IPS-20b (cell line): ENCODE data around the gene RALGPS1.

Experiments used
- H3K27ac ChIP-seq: one replicate; pipeline ENCODE4 v1.5.1; 2013; ENCODE audit warnings: low read length
- H3K27me3 ChIP-seq: 2 replicates; pipeline ENCODE4 v1.6.1; 2013; ENCODE audit warnings: mild to moderate bottlenecking, low read length, inconsistent platforms; ENCODE audit not compliant: insufficient read depth
- H3K36me3 ChIP-seq: 2 replicates; pipeline ENCODE4 v1.6.1; 2013; ENCODE audit warnings: low read depth, mild to moderate bottlenecking, inconsistent platforms, low read length, moderate library complexity; ENCODE audit not compliant: insufficient read depth
- H3K4me1 ChIP-seq: 2 replicates; pipeline ENCODE4 v1.6.1; 2013; ENCODE audit warnings: mild to moderate bottlenecking, control low read depth, inconsistent platforms, low read length, moderate library complexity; ENCODE audit not compliant: insufficient read depth
- H3K4me3 ChIP-seq: 2 replicates; pipeline ENCODE4 v1.5.1; 2013; ENCODE audit warnings: mild to moderate bottlenecking, low read length, inconsistent platforms
- H3K9ac ChIP-seq: 2 replicates; pipeline ENCODE4 v1.6.1; 2013; ENCODE audit warnings: low read depth, mild to moderate bottlenecking, inconsistent platforms, low read length, moderate library complexity
- H3K9me3 ChIP-seq: 2 replicates; pipeline ENCODE4 v1.6.1; 2013; ENCODE audit warnings: mild to moderate bottlenecking, low read depth, low read length, inconsistent platforms; ENCODE audit not compliant: insufficient read depth

RALGPS1 gene

DNA sequence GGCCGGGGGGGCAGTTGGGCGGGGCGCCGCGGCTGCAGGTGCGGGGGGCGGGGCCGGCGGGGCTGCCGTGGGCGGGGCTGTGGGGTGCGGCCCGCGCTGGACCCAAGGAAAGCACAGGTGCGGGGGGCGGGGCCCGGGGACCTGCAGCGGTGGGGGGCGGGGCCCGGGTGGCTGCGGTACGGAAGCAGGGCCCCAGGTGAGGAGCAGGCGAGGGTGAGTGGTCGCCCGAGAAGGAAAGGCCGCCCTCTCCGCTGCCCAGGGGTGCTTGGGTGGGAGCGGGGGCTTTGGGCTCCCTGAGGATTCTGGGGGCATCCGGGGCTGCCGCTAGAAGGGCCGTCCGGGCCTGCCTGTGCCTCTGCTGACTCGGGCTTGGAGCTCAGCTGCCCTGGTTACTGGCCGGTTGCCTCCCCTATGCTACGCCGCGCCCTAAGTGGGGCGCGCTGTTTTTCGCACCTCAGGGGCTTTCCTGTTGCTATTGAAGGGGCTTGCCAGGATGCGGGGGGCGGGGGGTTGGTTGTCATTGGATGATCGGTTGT is 767 bp downstream of the RALGPS1 start:
- Histone ChIP-seq H3K9me3 (no peaks in the 10 kb centered on the region), H3K4me1 (peaks cover 14% of the 10 kb centered on the region), H3K4me3 (peak overlapping the region; percentile 77), H3K9ac (peak overlapping the region; percentile 45; the same call in 1 of the 2 replicates), H3K36me3 (no peaks in the 10 kb centered on the region), H3K27me3 (peaks cover 38% of the 10 kb centered on the region), H3K27ac (no peak overlapping the region)

DNA sequence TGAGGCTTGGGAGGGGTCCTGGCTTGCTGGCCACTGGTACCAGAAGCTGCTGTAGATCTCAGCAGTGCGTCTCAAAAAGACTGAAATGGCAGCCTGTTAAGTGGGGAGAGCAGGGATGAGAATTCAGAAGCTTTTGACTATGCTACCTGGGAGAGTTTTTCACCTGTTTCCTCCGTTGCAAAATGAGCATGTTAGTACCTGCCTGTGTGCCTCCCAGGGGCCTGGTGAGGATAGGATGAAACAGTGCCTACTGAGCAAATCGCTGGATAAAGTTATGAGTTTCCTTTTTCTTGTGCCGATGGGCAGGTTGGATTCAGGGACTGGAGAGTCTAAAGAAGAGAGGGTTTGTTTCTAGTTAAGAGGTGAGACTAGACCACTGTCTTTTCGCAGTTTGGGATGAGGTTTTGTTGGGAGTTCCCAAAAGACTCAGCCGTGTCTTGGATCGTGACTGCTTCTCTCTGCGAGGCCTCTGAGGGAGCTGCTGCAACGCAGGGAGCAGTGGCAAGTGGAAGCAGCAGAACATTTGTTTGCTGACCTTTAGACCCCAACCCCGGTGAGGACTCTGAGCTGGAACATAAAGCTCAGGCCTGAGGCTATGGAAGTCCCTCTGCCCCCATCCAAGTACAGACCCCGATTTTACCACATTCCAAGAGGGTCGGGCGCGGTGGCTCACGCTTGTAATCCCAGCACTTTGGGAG is 1.4 kb downstream of the RALGPS1 start:
- Histone ChIP-seq H3K9me3 (no peaks in the 10 kb centered on the region), H3K4me3 (peak overlapping the region; percentile 77), H3K36me3 (no peaks in the 10 kb centered on the region), H3K27ac (no peak overlapping the region), H3K9ac (peak overlapping the region; percentile 45; the same call in 1 of the 2 replicates), H3K4me1 (peaks cover 14% of the 10 kb centered on the region), H3K27me3 (peaks cover 38% of the 10 kb centered on the region)

DNA sequence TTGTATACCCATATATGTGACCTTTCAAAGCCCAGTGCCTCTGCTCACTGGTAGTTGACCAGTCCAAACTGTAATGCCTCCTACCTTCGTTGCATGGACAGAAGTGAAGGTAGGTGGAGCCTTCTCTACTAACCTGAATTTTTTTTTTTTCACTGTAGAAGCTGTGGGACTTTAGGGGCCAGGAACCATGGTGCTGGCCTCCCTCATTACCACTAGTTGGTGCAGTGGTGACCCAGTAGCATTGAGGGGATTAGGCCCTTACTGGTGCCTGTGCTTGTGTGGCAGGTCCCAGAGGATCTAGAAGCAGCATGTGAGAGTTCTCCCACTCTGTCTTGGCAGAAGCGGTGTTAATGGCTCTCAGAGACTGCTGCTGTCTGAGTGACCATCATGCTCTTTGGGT is 2.3 kb downstream of the RALGPS1 start:
- no peak overlapping the region for H3K9ac ChIP-seq
- H3K27ac ChIP-seq: no peak overlapping the region
- no peaks in the 10 kb centered on the region for H3K9me3 ChIP-seq
- H3K4me3 ChIP-seq: 0 out of 2 replicates have a peak overlapping the region, but pooled peaks have one; percentile 6
- H3K36me3 ChIP-seq: no peaks in the 10 kb centered on the region
- H3K4me1 ChIP-seq: peaks cover 14% of the 10 kb centered on the region
- peaks cover 34% of the 10 kb centered on the region for H3K27me3 ChIP-seq

DNA sequence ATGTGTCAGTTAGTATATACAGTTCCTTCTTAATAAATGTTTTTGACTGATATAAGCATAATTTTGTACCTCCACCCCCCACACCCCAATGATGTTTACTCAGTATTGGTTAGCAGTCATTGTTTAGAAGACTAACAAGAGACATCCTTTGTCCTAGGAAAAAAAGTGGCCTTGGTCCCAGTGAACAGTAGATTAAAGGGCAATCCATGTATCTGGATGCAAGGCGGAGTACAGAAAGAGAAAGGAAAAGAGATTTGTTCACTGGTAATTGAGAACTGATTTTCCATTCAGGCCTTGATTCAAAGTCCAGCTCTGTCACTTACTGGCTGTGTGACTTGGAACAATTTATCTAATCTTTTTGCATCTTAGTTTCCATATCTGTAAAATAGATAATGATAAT is 4.6 kb downstream of the RALGPS1 start:
- Histone ChIP-seq H3K9ac (no peak overlapping the region), H3K27ac (no peak overlapping the region), H3K27me3 (peaks cover 12% of the 10 kb centered on the region), H3K9me3 (no peaks in the 10 kb centered on the region), H3K4me3 (no peak overlapping the region), H3K4me1 (peaks cover 14% of the 10 kb centered on the region; the same call in 1 of the 2 replicates), H3K36me3 (no peaks in the 10 kb centered on the region)

DNA sequence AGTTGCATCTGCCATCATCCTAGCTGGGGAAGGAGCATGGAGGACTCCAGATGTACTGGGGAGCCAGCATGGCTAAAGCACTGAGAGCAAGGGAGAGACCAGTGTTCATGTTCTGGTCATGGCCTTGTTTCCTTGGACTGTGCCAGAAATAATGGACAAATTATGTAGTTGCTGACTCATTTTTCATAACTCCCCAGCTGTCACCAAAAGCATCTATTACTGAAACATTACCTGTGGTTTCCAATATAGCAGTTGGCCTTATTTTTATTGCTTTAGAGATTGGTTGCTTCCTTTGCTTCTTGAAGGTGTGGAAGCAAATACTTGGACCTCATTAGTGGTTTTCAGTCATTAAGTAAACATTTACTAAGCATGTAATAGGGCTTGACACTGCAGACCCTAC is 11.3 kb downstream of the RALGPS1 start:
- no peak overlapping the region for H3K27ac ChIP-seq
- no peaks in the 10 kb centered on the region for H3K36me3 ChIP-seq
- no peak overlapping the region for H3K4me3 ChIP-seq
- no peaks in the 10 kb centered on the region; the same call in 1 of the 2 replicates for H3K4me1 ChIP-seq
- peaks cover 6% of the 10 kb centered on the region; the same call in 1 of the 2 replicates for H3K27me3 ChIP-seq
- no peak overlapping the region for H3K9ac ChIP-seq
- no peaks in the 10 kb centered on the region for H3K9me3 ChIP-seq

DNA sequence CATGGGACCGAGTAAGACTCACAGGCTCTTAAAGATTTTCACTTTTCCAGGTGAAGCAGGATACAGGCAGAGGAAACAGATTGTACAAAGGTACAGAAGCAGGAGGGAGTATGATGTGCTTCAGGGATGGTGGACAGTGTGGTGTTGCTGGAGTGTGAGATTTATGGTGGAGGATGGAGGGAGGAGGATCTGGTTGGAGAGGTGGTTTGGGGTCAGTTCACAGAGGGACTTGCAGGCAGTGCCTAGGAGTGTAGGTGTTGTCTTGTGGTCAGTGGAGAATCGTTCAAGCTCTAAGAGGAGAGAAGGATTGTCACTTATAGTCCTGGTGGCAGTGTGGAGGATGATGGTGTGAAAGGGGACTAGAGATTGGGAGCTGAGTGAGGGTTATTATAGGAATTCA is 11.8 kb downstream of the RALGPS1 start:
- H3K36me3 ChIP-seq: no peaks in the 10 kb centered on the region
- H3K9me3 ChIP-seq: no peaks in the 10 kb centered on the region
- H3K4me3 ChIP-seq: no peak overlapping the region
- no peaks in the 10 kb centered on the region; the same call in 1 of the 2 replicates for H3K4me1 ChIP-seq
- H3K27ac ChIP-seq: no peak overlapping the region
- H3K27me3 ChIP-seq: peaks cover 6% of the 10 kb centered on the region; the same call in 1 of the 2 replicates
- H3K9ac ChIP-seq: no peak overlapping the region

DNA sequence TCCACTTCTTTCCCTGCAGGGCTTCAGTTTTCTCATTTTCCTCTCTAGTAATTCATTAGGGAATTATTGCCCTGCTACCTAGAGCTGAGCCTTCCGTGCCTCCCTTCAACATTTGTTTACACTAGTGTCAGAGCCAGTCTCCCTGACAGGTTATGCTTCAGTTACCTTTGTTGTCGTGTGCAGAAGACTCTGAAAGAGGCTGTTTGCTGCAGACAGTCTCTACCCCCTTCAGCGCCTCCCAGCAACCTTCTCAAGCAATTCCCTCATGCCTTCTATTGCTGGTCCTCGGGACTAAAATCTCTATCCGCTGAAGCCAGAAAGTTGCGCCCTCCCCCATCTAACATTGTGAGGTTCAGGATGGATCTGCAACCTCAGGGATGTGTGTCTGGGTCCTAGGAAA is 12.8 kb downstream of the RALGPS1 start:
- Histone ChIP-seq H3K27ac (no peak overlapping the region), H3K9ac (no peak overlapping the region), H3K9me3 (no peaks in the 10 kb centered on the region), H3K36me3 (no peaks in the 10 kb centered on the region), H3K4me1 (no peaks in the 10 kb centered on the region; the same call in 1 of the 2 replicates), H3K27me3 (peaks cover 6% of the 10 kb centered on the region; the same call in 1 of the 2 replicates), H3K4me3 (no peak overlapping the region)

DNA sequence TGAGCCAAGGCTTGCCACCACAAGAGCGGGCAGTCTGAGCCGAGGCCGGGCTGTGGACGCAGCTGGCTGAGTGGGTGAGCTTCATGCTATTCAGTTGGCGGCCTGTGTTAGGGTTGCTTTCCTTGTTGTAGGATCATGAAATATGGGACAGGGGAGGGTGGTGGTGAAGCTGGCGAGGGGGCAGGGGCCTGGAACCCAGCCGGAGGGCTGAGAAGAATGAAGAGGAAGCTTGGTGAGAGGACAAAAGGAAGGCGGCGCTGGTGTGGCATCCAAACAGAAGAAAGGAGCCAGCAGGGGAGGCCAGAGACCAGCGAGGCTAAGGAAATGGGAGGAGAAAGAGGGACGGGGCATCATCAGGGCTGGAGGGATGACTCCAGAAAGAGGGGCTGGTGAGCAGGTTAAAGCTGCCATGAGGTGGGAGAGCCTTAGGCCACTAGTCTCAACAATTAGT is 18.3 kb downstream of the RALGPS1 start:
- H3K9ac ChIP-seq: no peak overlapping the region
- H3K27me3 ChIP-seq: no peaks in the 10 kb centered on the region
- no peak overlapping the region for H3K4me3 ChIP-seq
- H3K36me3 ChIP-seq: no peaks in the 10 kb centered on the region
- H3K9me3 ChIP-seq: no peaks in the 10 kb centered on the region
- H3K4me1 ChIP-seq: peaks cover 3% of the 10 kb centered on the region
- no peak overlapping the region for H3K27ac ChIP-seq

DNA sequence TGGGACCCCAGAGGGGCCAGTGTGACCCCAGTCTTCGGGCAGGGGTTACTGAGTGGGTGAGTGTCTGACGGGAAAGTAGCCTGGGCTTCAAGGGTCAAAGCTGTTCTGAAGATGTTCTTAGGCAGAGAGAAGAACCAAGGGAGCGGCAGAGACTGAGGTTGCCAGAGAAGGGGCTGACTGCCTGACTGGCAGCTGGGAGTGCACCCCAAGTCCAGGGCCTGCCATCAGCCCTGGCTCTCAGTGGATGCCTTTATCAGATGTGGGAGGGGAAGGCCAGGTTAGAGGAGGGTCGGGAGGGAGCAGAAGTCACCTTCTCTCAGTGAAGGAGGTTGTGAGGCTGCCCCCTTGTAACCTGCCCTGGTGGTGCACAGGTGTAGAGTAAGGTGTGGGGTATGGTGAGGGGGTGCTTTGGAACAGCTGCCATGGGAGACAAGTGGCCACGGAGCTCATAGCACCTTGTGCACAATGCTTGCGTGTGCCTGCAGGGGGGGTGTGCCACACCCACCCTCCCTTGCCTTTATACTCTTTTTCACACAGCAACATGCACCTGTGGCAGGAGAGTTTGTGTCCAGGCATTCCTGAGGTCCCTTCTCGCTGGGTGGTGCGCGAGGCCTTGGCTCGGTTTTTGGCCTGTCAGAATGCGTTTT is 18.9 kb downstream of the RALGPS1 start:
- Histone ChIP-seq H3K9ac (no peak overlapping the region), H3K27ac (no peak overlapping the region), H3K36me3 (no peaks in the 10 kb centered on the region), H3K4me3 (no peak overlapping the region), H3K27me3 (no peaks in the 10 kb centered on the region), H3K4me1 (peaks cover 3% of the 10 kb centered on the region; the same call in 1 of the 2 replicates), H3K9me3 (no peaks in the 10 kb centered on the region)

DNA sequence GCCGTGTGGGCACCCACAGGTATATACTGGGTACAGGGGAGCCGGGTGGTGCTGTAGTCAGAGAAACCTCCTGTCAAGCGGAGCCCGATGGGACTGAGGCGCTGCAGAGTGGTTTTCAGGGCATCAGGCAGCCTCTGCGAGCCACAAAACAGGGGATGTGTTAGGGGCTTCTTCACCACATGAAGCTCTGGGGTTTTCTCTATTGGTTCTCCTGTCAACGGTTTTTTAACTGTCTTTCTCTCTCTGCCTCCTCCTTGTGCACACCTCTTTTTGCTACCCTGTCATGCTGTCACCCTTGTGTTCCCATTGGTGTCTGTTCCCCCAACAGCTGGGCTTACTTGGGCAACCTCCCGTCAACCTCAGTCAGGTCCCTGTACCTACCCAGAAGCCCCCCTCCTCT is 19.9 kb downstream of the RALGPS1 start:
- Histone ChIP-seq H3K27me3 (no peaks in the 10 kb centered on the region), H3K36me3 (no peaks in the 10 kb centered on the region), H3K27ac (no peak overlapping the region), H3K9ac (no peak overlapping the region), H3K9me3 (no peaks in the 10 kb centered on the region), H3K4me3 (no peak overlapping the region), H3K4me1 (peaks cover 9% of the 10 kb centered on the region; the same call in 1 of the 2 replicates)

DNA sequence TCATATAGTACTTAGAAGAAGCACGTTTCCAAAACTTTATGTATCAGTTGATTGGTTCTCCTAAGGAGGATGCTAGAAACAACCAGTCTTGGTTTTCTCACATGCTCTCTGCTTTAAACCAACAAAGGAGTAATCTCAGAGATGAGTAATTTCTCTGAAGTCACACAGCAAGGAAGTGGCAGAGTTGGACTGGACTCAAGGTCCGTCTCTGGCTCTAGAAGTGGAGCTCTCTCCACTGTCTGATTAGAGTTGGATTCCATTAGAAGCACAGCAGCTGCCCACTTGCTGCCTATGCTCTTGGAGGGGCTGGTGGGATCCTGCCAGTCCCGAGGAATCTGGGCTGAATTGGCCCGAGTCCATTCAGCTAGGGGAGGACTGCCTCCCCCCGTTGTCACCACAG is 21.0 kb downstream of the RALGPS1 start:
- no peak overlapping the region for H3K9ac ChIP-seq
- H3K27me3 ChIP-seq: no peaks in the 10 kb centered on the region
- H3K4me1 ChIP-seq: peaks cover 9% of the 10 kb centered on the region; the same call in 1 of the 2 replicates
- no peaks in the 10 kb centered on the region for H3K9me3 ChIP-seq
- H3K27ac ChIP-seq: no peak overlapping the region
- H3K36me3 ChIP-seq: no peaks in the 10 kb centered on the region
- no peak overlapping the region for H3K4me3 ChIP-seq
